ENCODE measurements around the gene ASCC1.
"Not testable (repeated sequence)": the region's sequence is repeated elsewhere in the genome, so short reads cannot be mapped to it uniquely, and the experiment has no call there.

The ASCC1 gene

DNA sequence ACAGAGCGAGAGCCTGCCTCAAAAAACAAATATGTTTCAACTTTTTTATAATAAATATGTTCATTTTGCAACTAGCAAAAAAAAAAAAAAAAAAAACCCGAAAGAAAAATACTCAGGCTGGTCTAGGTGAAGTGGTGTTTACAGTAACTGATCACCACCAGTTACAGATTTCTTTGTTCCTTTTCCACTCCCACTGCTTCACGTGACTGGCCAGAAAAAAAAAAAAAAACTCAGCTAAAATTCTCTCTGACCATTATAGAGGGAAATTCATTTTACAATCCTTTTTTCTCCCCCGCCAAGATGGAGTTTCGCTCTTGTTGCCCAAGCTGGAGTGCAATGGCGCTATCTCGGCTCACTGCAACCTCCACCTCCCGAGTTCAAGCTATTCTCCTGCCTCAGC, 4.6 kb upstream of the ASCC1 start:
- no peak overlapping the region for H3K4me3 ChIP-seq (ENCODE audit: low read depth, low read length)
- no peak for DNase-seq (ENCODE audit: low read depth, low spot score)
- TF ChIP-seq, protein P1, sequence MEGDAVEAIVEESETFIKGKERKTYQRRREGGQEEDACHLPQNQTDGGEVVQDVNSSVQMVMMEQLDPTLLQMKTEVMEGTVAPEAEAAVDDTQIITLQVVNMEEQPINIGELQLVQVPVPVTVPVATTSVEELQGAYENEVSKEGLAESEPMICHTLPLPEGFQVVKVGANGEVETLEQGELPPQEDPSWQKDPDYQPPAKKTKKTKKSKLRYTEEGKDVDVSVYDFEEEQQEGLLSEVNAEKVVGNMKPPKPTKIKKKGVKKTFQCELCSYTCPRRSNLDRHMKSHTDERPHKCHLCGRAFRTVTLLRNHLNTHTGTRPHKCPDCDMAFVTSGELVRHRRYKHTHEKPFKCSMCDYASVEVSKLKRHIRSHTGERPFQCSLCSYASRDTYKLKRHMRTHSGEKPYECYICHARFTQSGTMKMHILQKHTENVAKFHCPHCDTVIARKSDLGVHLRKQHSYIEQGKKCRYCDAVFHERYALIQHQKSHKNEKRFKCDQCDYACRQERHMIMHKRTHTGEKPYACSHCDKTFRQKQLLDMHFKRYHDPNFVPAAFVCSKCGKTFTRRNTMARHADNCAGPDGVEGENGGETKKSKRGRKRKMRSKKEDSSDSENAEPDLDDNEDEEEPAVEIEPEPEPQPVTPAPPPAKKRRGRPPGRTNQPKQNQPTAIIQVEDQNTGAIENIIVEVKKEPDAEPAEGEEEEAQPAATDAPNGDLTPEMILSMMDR (IDR thresholded peaks at IDR 0.05; ENCODE audit: low read depth, low read length): no peak
- in situ Hi-C loops (cut with HindIII; ENCODE audit: low sequenced_read_pairs): no loop called here

DNA sequence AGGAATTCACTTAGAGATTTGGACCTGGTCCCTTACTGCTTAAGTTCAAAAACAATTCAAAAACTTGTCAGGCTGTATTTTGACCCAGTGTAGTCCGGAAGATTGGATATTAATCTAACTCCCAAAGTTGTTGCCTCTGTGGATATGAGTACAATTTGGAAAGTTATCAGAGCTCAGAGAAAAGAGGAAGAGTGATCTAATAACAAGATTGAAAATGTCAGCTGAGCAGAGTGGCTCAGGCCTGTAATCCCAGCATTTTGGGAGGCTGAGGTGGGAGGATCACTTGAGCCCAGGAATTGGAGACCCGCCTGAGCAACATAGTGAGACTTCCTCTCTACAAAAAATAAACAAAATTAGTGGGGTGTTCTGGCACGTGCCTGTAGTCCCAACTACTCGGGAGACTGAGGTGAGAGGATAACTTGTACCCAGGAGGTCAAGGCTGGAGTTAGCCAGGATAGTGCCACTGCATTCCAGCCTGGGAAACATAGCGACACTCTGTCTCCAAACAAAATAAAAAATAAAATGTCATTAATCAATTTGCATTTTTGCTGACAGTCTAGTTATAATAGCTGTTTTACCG, 3.2 kb upstream of the ASCC1 start:
- TF ChIP-seq, protein P1 (IDR thresholded peaks at IDR 0.05; ENCODE audit: low read depth, low read length): no peak
- in situ Hi-C loops (cut with HindIII; ENCODE audit: low sequenced_read_pairs): no loop called here

DNA sequence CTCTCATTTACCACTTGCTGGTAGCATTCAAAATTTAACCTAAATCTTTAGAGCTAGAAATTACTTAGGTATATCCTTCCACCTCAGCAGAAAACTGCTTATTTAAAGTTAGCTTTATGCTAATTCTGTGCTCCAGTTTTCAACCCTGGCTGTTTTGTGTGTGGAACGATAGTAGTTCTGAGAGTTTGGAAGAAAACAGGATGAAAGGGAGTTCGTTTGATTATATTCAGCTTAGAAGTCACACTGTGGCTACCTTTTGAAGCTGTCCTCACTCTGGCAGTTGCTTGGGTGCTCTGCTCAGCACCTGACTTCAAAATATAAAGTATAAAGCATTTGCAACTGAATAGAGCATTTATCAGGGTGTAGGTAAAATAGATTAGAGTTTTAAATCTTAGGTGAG, 2.6 kb upstream of the ASCC1 start:
- in situ Hi-C loops (cut with HindIII; ENCODE audit: low sequenced_read_pairs): no loop called here
- DNase-seq (ENCODE audit: low read depth, low spot score): no peak
- TF ChIP-seq, protein P1 (IDR thresholded peaks at IDR 0.05; ENCODE audit: low read depth, low read length): no peak
- no peak overlapping the region for H3K4me3 ChIP-seq (ENCODE audit: low read depth, low read length)

More for the DNA sequence above, 3.2 kb upstream of the ASCC1 start:
- DNase-seq (ENCODE audit: low read depth, low spot score): no peak
- H3K4me3 ChIP-seq (ENCODE audit: low read depth, low read length): no peak overlapping the region

DNA sequence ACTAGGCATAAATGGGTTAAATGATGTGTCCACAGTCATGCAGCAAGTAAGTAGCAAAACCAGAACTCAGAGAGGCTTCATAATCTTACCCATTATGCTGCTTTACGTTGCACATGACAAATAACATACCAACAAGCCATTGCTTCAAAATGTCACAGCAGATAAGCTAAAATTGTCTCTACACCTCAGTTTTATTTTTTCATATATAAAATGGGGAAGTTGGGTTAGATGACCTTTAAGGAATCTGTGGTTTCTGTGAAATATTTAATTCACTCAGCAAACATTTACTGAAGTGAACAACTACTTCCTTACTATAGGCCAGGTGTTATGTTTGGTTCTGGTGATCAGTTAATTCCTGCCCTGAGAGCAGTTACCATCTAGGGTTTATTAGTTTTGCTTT, 2.2 kb upstream of the ASCC1 start:
- TF ChIP-seq, protein P1 (IDR thresholded peaks at IDR 0.05; ENCODE audit: low read depth, low read length): no peak
- in situ Hi-C loops (cut with HindIII; ENCODE audit: low sequenced_read_pairs): no loop called here
- no peak for DNase-seq (ENCODE audit: low read depth, low spot score)
- H3K4me3 ChIP-seq (ENCODE audit: low read depth, low read length): no peak overlapping the region

DNA sequence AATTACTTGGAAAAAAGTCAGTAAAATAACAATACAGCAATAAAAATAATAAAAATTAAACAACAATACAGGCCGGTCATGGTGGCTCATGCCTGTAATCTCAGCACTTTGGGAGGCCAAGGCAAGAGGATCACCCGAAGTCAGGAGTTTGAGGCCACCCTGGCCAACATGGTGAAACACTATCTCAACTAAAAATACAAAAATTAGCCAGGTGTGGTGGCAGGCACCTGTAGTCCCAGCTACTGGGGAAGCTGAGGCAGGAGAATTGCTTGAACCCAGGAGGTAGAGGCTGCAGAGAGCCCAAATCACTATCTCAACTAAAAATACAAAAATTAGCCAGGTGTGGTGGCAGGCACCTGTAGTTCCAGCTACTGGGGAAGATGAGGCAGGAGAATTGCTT, 4.2 kb downstream of the ASCC1 start:
- H3K4me3 ChIP-seq (ENCODE audit: low read depth, low read length); DNase-seq (ENCODE audit: low read depth, low spot score); in situ Hi-C loops (cut with HindIII; ENCODE audit: low sequenced_read_pairs): not testable (repeated sequence)

DNA sequence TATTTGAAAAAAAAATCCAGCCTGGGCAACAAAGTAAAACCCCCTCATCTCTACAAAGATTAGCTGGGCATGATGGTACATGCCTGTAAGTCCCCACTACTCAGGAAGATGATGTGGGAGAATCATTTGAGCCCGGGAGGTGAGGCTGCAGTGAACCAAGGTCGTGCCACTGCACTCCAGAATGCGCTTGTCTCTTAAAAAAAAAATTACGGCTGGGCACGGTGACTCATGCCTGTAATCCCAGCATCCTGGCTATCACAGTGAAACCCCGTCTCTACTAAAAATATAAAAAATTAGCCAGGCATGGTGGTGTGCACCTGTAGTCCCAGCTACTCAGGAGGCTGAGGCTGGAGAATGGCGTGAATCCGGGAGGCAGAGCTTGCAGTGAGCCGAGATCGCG, 4.7 kb downstream of the ASCC1 start:
- in situ Hi-C loops (cut with HindIII; ENCODE audit: low sequenced_read_pairs); H3K4me3 ChIP-seq (ENCODE audit: low read depth, low read length); DNase-seq (ENCODE audit: low read depth, low spot score): not testable (repeated sequence)

DNA sequence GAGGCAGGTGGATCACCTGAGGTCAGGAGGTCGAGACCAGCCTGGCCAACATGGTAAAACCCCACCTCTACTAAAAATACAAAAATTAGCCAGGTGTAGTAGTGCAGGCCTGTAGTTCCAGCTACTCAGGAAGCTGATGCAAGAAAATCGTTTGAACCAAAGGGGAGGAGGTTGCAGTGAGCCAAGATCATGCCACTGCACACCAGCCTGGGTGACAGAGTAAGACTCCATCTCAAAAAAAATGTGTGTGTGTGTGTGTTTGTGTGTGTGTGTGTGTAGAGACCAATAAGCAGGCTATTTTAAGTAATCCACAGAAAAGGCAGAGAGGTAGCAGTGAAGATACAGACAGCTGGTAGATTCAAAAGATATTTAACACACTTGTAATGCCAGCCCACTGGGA, 7.5 kb downstream of the ASCC1 start:
- H3K4me3 ChIP-seq (ENCODE audit: low read depth, low read length); DNase-seq (ENCODE audit: low read depth, low spot score); in situ Hi-C loops (cut with HindIII; ENCODE audit: low sequenced_read_pairs): not testable (repeated sequence)

DNA sequence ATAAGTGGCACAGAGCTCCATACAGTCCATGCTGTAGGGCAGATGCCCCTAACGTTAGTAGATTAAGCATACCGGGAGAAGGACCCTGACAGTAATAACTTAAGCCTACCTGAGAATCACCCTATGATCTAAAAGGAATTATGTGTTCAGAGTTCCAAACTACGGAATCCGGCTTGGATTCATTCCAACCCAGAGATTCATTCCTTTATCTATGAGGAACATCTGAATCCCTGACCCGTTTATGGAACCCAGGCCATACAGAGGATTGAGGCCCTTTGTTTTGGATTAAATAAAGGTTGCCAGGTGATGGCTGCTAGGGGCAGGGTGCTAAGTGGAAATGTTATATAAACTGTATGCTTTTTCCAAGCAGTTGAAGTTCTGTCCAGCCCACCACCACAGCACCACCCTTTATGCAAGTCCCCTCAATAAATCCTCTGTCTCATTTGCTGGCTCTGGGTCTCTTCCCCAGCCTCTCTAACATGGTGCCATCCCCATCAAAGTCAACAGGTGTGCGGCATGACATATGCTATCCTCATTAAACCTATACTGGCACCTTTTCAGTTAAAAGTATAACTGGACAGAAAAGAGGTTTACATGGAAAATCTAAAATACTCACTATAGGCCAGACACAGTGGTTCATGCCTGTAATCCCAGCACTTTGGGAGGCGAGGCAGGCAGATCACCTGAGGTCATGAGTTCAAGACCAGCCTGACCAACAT, 9.4 kb downstream of the ASCC1 start:
- in situ Hi-C loops (cut with HindIII; ENCODE audit: low sequenced_read_pairs): no loop called here
- TF ChIP-seq, protein P1 (IDR thresholded peaks at IDR 0.05; ENCODE audit: low read depth, low read length): no peak
- no peak for DNase-seq (ENCODE audit: low read depth, low spot score)
- no peak overlapping the region for H3K4me3 ChIP-seq (ENCODE audit: low read depth, low read length)

Measured in astrocyte of the spinal cord (primary cell).